Measurements from ENCODE around the gene ZNF451. TPM values are rescaled to one million over a fixed set of nuclear protein-coding genes. Genes with fewer than 3 reads are reported as not detected.

The ZNF451 gene
- total RNA-seq, 4 donors from 2014 or later = 40.2 to 126 (median 75.0) TPM

DNA sequence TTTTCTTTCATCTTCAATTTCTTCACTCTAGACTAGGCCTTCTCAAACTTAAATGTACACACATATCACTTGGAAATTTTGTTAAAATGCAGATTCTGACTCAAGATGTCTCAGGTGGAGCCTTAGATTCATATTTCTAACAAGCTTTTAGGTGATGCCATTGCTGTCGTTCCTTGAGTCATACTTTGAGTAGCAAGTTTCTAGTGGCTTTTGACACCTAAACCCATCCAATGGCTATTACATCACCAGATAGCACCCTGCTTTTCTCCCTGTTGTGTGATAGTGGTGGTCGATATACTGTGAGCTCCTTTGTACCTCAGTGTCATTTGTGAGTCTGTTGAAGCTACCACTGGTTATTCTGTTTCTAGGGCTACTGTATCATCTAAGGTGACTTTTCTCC lies 47.4 kb downstream of the ZNF451 start:
- Histone ChIP-seq H3K27me3 (no peaks in the 10 kb centered on the region), H3K4me1 (no peaks in the 10 kb centered on the region), H3K27ac (no peak overlapping the region), H3K9me3 (no peaks in the 10 kb centered on the region), H3K36me3 (no peaks in the 10 kb centered on the region), H3K4me3 (no peak overlapping the region)
- TF ChIP-seq, protein P1, sequence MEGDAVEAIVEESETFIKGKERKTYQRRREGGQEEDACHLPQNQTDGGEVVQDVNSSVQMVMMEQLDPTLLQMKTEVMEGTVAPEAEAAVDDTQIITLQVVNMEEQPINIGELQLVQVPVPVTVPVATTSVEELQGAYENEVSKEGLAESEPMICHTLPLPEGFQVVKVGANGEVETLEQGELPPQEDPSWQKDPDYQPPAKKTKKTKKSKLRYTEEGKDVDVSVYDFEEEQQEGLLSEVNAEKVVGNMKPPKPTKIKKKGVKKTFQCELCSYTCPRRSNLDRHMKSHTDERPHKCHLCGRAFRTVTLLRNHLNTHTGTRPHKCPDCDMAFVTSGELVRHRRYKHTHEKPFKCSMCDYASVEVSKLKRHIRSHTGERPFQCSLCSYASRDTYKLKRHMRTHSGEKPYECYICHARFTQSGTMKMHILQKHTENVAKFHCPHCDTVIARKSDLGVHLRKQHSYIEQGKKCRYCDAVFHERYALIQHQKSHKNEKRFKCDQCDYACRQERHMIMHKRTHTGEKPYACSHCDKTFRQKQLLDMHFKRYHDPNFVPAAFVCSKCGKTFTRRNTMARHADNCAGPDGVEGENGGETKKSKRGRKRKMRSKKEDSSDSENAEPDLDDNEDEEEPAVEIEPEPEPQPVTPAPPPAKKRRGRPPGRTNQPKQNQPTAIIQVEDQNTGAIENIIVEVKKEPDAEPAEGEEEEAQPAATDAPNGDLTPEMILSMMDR (IDR thresholded peaks at IDR 0.05) = no peak
- no peak for TF ChIP-seq POLR2A (IDR thresholded peaks at IDR 0.05)
- intact Hi-C loops (cut with DNase I; ENCODE audit: low total_unique reads) = no loop called here
- DNase-seq = no peak

GRCh38 chr6:57138026-57138425 lies 48.0 kb downstream of the ZNF451 start:
- DNase-seq = no peak
- H3K27ac ChIP-seq = no peak overlapping the region
- intact Hi-C loops (cut with DNase I; ENCODE audit: low total_unique reads) = no loop called here
- no peaks in the 10 kb centered on the region for H3K36me3 ChIP-seq
- no peak for TF ChIP-seq POLR2A (IDR thresholded peaks at IDR 0.05)
- TF ChIP-seq, protein P1 (IDR thresholded peaks at IDR 0.05) = no peak
- H3K4me3 ChIP-seq = no peak overlapping the region
- H3K9me3 ChIP-seq = no peaks in the 10 kb centered on the region
- no peaks in the 10 kb centered on the region for H3K4me1 ChIP-seq
- H3K27me3 ChIP-seq = no peaks in the 10 kb centered on the region

DNA sequence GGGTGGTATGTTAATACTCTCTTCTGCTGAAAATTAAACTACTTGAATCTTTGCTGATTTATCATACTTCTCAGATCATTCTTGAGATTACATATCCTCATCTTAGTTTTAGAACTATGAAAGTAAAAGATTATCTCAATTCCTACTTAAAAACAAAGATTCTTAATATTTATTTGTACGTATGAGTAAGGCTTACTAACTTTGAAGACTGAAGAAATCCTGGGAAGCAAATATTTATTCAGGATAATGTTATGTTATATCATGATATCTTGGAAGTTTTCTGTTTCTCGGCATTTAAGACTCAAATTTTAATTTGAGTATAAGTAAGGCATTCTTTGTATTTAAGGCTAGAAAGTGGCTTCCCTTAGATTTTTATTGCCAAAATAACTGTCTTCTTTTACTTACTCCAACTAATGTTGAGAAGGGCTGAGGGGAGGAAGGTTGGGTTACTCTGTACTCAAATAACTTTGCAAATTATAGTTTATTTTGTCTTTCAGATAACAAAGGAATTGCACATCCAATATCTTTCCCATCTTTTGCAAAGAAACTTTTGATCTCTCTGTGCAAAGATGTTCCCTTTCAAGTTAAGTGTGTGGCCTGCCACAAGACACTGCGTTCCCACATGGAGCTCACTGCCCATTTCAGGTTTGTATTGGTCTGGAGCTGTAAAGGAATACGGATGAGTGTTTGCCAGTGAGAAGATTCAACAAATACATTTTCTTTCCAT lies 51.6 kb downstream of the ZNF451 start:
- Histone ChIP-seq H3K27me3 (no peaks in the 10 kb centered on the region), H3K4me1 (no peaks in the 10 kb centered on the region), H3K9me3 (no peaks in the 10 kb centered on the region), H3K36me3 (no peaks in the 10 kb centered on the region), H3K4me3 (no peak overlapping the region), H3K27ac (no peak overlapping the region)
- no peak for DNase-seq
- no peak for TF ChIP-seq POLR2A (IDR thresholded peaks at IDR 0.05)
- TF ChIP-seq, protein P1 (IDR thresholded peaks at IDR 0.05) = no peak
- intact Hi-C loops (cut with DNase I; ENCODE audit: low total_unique reads) = no loop called here

DNA sequence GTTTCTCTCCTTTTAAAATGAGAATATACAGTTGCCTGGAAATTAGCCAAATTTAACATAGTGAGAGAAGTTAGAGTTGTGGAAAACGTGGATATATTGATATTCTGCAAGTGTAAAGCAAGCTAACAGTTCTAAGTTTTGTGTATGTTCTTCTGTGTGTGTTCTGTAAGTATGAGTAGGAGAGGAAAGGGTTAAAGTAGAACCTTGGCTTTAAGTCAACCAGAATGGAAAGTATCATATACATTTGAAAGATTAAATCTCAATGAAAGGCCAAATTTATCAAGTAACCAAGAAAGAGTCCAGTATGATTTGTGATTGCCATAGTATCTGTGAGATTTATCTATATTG lies 52.2 kb downstream of the ZNF451 start:
- intact Hi-C loops (cut with DNase I; ENCODE audit: low total_unique reads) = no loop called here
- Histone ChIP-seq H3K27ac (no peak overlapping the region), H3K4me3 (no peak overlapping the region), H3K9me3 (no peaks in the 10 kb centered on the region), H3K36me3 (no peaks in the 10 kb centered on the region), H3K27me3 (no peaks in the 10 kb centered on the region), H3K4me1 (no peaks in the 10 kb centered on the region)
- no peak for DNase-seq
- TF ChIP-seq POLR2A (IDR thresholded peaks at IDR 0.05) = no peak
- TF ChIP-seq, protein P1 (IDR thresholded peaks at IDR 0.05) = no peak

DNA sequence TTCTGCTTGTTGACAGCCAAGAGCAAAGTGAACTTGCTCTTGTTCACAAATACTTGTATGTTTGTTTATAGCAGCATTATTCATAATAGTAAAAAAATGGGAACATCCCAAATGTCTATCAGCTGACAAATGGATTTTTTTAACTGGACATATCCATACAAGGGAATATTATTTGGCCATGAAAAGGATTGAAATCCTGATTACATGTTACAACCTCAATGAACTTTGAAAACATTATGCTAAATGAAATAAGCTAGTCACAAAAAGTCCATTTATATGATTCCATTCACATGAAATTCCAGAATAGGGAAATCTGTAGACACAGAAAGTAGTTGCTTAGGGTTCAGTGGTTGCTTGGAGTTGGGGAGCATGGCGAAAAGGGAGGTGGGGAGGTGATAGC lies 53.7 kb downstream of the ZNF451 start:
- H3K4me1 ChIP-seq = no peaks in the 10 kb centered on the region
- no peaks in the 10 kb centered on the region for H3K27me3 ChIP-seq
- intact Hi-C loops (cut with DNase I; ENCODE audit: low total_unique reads) = no loop called here
- H3K4me3 ChIP-seq = no peak overlapping the region
- TF ChIP-seq, protein P1 (IDR thresholded peaks at IDR 0.05) = no peak
- TF ChIP-seq POLR2A (IDR thresholded peaks at IDR 0.05) = no peak
- no peaks in the 10 kb centered on the region for H3K36me3 ChIP-seq
- DNase-seq = no peak
- H3K27ac ChIP-seq = no peak overlapping the region
- H3K9me3 ChIP-seq = no peaks in the 10 kb centered on the region

Data from uterus (tissue), 4 donors.